ENCODE measurements around the gene TMUB1.

TMUB1 gene

GRCh38 chr7:151086802-151087244, 3.5 kb upstream of the TMUB1 start:
- Histone ChIP-seq H2AFZ (ENCODE audit: low read length) (peak overlapping the region; percentile 71), H3K9me2 (replicated peaks; ENCODE audit: insufficient read depth, low read length) (no peaks in the 10 kb centered on the region), H3K9ac (ENCODE audit: low read length) (peak overlapping the region; percentile 77), H3K4me1 (ENCODE audit: low read length) (peaks cover 18% of the 10 kb centered on the region), H3K79me2 (ENCODE audit: low read length) (peaks cover 64% of the 10 kb centered on the region), H3K36me3 (replicated peaks; ENCODE audit: insufficient read depth, low read length) (no peaks in the 10 kb centered on the region), H3F3A (ENCODE audit: insufficient read depth, low read length) (peaks cover 21% of the 10 kb centered on the region), H4K20me1 (ENCODE audit: insufficient read depth, low read length) (peaks cover 8% of the 10 kb centered on the region; the same call in 1 of the 2 replicates), H3K27ac (ENCODE audit: low read length) (peak overlapping the region; percentile 52; the same call in 1 of the 2 replicates), H3K4me2 (ENCODE audit: low read depth, low read length) (peak overlapping the region; percentile 89), H3K27me3 (replicated peaks; ENCODE audit: insufficient read depth, low read length) (no peaks in the 10 kb centered on the region), H3K9me3 (replicated peaks; ENCODE audit: insufficient read depth, low read length) (no peaks in the 10 kb centered on the region), H3K4me3 (ENCODE audit: low read length) (peak overlapping the region; percentile 77)
- DNase-seq: peak; percentile 45
- TF ChIP-seq CTCF (IDR thresholded peaks at IDR 0.05; ENCODE audit: low read length): no peak
- TF ChIP-seq EZH2phosphoT487 (IDR thresholded peaks at IDR 0.05; ENCODE audit: low read length): no peak
- no peak for TF ChIP-seq EZH2 (optimal IDR thresholded peaks at IDR 0.05; ENCODE audit: low read depth, low read length)

GRCh38 chr7:151085691-151086620, 2.7 kb upstream of the TMUB1 start, which contains the start of gene AGAP3:
TSS of gene AGAP3 (plus strand) at chr7:151086475. CDS start at chr7:151086742, 267 bp downstream.
- H3K9me2 ChIP-seq (replicated peaks; ENCODE audit: insufficient read depth, low read length): no peaks in the 10 kb centered on the region
- no peaks in the 10 kb centered on the region for H3K9me3 ChIP-seq (replicated peaks; ENCODE audit: insufficient read depth, low read length)
- H3K27me3 ChIP-seq (replicated peaks; ENCODE audit: insufficient read depth, low read length): no peaks in the 10 kb centered on the region
- peaks cover 63% of the 10 kb centered on the region for H3K79me2 ChIP-seq (ENCODE audit: low read length)
- H3K4me3 ChIP-seq (ENCODE audit: low read length): peak within 1 kb of the TSS; percentile 77
- peaks cover 22% of the 10 kb centered on the region for H3F3A ChIP-seq (ENCODE audit: insufficient read depth, low read length)
- H3K4me2 ChIP-seq (ENCODE audit: low read depth, low read length): peak within 1 kb of the TSS; percentile 89
- peak within 1 kb of the TSS; percentile 52; the same call in 1 of the 2 replicates for H3K27ac ChIP-seq (ENCODE audit: low read length)
- peaks cover 8% of the 10 kb centered on the region; the same call in 1 of the 2 replicates for H4K20me1 ChIP-seq (ENCODE audit: insufficient read depth, low read length)
- H3K9ac ChIP-seq (ENCODE audit: low read length): peak within 1 kb of the TSS; percentile 77
- DNase-seq: peak; percentile 85
- no peaks in the 10 kb centered on the region for H3K36me3 ChIP-seq (replicated peaks; ENCODE audit: insufficient read depth, low read length)
- H3K4me1 ChIP-seq (ENCODE audit: low read length): peaks cover 19% of the 10 kb centered on the region
- TF ChIP-seq EZH2phosphoT487 (IDR thresholded peaks at IDR 0.05; ENCODE audit: low read length) (no peak), CTCF (IDR thresholded peaks at IDR 0.05; ENCODE audit: low read length) (no peak), EZH2 (optimal IDR thresholded peaks at IDR 0.05; ENCODE audit: low read depth, low read length) (no peak)
- peak within 1 kb of the TSS; percentile 72 for H2AFZ ChIP-seq (ENCODE audit: low read length)

- peaks cover 19% of the 10 kb centered on the region for H3K4me1 ChIP-seq (ENCODE audit: low read length)
- peak overlapping the region; percentile 78 for H3K4me2 ChIP-seq (ENCODE audit: low read depth, low read length)
- no peak overlapping the region for H3K9ac ChIP-seq (ENCODE audit: low read length)
Measured at GRCh38 chr7:151085329-151085690, 2.0 kb upstream of the TMUB1 start.

More at GRCh38 chr7:151085329-151085690, 2.0 kb upstream of the TMUB1 start:
- H3K27me3 ChIP-seq (replicated peaks; ENCODE audit: insufficient read depth, low read length): no peaks in the 10 kb centered on the region
- DNase-seq: no peak
- TF ChIP-seq EZH2 (optimal IDR thresholded peaks at IDR 0.05; ENCODE audit: low read depth, low read length) (no peak), EZH2phosphoT487 (IDR thresholded peaks at IDR 0.05; ENCODE audit: low read length) (no peak), CTCF (IDR thresholded peaks at IDR 0.05; ENCODE audit: low read length) (no peak)
- H2AFZ ChIP-seq (ENCODE audit: low read length): no peak overlapping the region
- H3F3A ChIP-seq (ENCODE audit: insufficient read depth, low read length): peaks cover 23% of the 10 kb centered on the region
- H4K20me1 ChIP-seq (ENCODE audit: insufficient read depth, low read length): peaks cover 8% of the 10 kb centered on the region; the same call in 1 of the 2 replicates
- no peaks in the 10 kb centered on the region for H3K9me2 ChIP-seq (replicated peaks; ENCODE audit: insufficient read depth, low read length)
- H3K27ac ChIP-seq (ENCODE audit: low read length): no peak overlapping the region
- no peaks in the 10 kb centered on the region for H3K9me3 ChIP-seq (replicated peaks; ENCODE audit: insufficient read depth, low read length)
- H3K79me2 ChIP-seq (ENCODE audit: low read length): peaks cover 62% of the 10 kb centered on the region
- H3K4me3 ChIP-seq (ENCODE audit: low read length): peak overlapping the region; percentile 65; the same call in 1 of the 2 replicates
- no peaks in the 10 kb centered on the region for H3K36me3 ChIP-seq (replicated peaks; ENCODE audit: insufficient read depth, low read length)

Data from MM.1S (cell line).